KMS-11 (cell line): ENCODE data around the gene FGF12.
"Not testable (repeated sequence)": the region's sequence is repeated elsewhere in the genome, so short reads cannot be mapped to it uniquely, and the experiment has no call there.

Experiments used
- H2AFZ ChIP-seq: fragments of 200-600 bp; sonication (generic); 2 replicates; pipeline ENCODE4 v1.6.1; 2016; ENCODE audit warnings: antibody characterized with exemption, mixed run types, low read depth
- H3K27ac ChIP-seq: fragments of 200-600 bp; sonication (generic); 2 replicates; pipeline ENCODE4 v1.6.1; 2016; ENCODE audit warnings: mild to moderate bottlenecking, mixed run types
- H3K27me3 ChIP-seq: fragments of 200-600 bp; sonication (generic); 2 replicates; pipeline ENCODE4 v1.6.1; 2017; ENCODE audit warnings: mild to moderate bottlenecking, low read depth, mixed run types, moderate library complexity; ENCODE audit not compliant: insufficient read depth
- H3K36me3 ChIP-seq: fragments of 200-600 bp; sonication (generic); 2 replicates; pipeline ENCODE4 v1.6.1; 2017; ENCODE audit warnings: mild to moderate bottlenecking, mixed run types; ENCODE audit not compliant: insufficient read depth
- H3K4me1 ChIP-seq: fragments of 200-600 bp; sonication (generic); 2 replicates; pipeline ENCODE4 v1.6.1; 2016; ENCODE audit warnings: mild to moderate bottlenecking, low read depth, mixed run types; ENCODE audit not compliant: poor library complexity, severe bottlenecking
- H3K4me2 ChIP-seq: fragments of 200-600 bp; sonication (generic); 2 replicates; pipeline ENCODE4 v1.7.0; 2016; ENCODE audit warnings: mild to moderate bottlenecking, mixed run types
- H3K4me3 ChIP-seq: fragments of 200-600 bp; sonication (generic); IDR thresholded peaks from 2 replicates; pipeline ENCODE4 v1.6.1; 2017; ENCODE audit warnings: low read depth, low read length, mixed read lengths; ENCODE audit not compliant: insufficient read depth
- H3K79me2 ChIP-seq: fragments of 200-600 bp; sonication (generic); 2 replicates; pipeline ENCODE4 v1.6.1; 2016; ENCODE audit warnings: low read depth, mixed run types; ENCODE audit not compliant: insufficient read depth
- H3K9ac ChIP-seq: fragments of 200-600 bp; sonication (generic); 2 replicates; pipeline ENCODE4 v1.6.1; 2016; ENCODE audit warnings: mild to moderate bottlenecking, mixed run types
- H4K20me1 ChIP-seq: fragments of 200-600 bp; sonication (generic); 2 replicates; pipeline ENCODE4 v1.6.1; 2016; ENCODE audit warnings: mild to moderate bottlenecking, mixed run types; ENCODE audit not compliant: insufficient read depth
- TF ChIP-seq, protein P1 (sequence below): fragments of 200-600 bp; sonication (generic); conservative IDR thresholded peaks from 2 replicates; pipeline ENCODE4 v1.6.1; 2017; ENCODE audit warnings: low read depth, mild to moderate bottlenecking, antibody characterized with exemption, low read length, moderate library complexity, mixed read lengths

Gene FGF12

DNA sequence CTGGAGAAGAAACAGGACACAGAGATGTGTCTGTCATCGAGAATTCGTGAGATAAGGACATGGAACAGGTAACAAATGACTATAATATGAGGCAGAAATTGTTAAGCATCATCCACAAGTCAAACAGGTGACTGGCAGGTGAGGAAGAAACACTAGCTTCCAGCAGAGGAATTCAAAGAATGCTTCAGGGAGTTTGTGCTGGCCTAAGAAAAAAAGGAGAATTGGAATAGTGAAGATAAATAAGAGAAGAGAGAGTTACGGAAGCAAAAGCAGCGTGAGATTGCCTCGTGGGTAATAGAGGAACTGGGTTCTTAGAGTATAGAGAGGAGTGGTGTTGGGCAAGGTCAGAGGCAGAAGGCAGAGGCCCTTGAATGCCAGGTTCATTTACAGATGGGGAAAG lies 22.9 kb upstream of the FGF12 start:
- Histone ChIP-seq H3K27me3 (no peaks in the 10 kb centered on the region), H3K27ac (no peak overlapping the region), H2AFZ (no peak overlapping the region), H3K79me2 (no peaks in the 10 kb centered on the region), H3K4me2 (no peak overlapping the region), H3K36me3 (no peaks in the 10 kb centered on the region), H4K20me1 (no peaks in the 10 kb centered on the region), H3K9ac (no peak overlapping the region), H3K4me1 (no peaks in the 10 kb centered on the region), H3K4me3 (no peak overlapping the region)
- TF ChIP-seq, protein P1, sequence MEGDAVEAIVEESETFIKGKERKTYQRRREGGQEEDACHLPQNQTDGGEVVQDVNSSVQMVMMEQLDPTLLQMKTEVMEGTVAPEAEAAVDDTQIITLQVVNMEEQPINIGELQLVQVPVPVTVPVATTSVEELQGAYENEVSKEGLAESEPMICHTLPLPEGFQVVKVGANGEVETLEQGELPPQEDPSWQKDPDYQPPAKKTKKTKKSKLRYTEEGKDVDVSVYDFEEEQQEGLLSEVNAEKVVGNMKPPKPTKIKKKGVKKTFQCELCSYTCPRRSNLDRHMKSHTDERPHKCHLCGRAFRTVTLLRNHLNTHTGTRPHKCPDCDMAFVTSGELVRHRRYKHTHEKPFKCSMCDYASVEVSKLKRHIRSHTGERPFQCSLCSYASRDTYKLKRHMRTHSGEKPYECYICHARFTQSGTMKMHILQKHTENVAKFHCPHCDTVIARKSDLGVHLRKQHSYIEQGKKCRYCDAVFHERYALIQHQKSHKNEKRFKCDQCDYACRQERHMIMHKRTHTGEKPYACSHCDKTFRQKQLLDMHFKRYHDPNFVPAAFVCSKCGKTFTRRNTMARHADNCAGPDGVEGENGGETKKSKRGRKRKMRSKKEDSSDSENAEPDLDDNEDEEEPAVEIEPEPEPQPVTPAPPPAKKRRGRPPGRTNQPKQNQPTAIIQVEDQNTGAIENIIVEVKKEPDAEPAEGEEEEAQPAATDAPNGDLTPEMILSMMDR, result no peak

GRCh38 chr3:192747746-192748145 lies 20.4 kb upstream of the FGF12 start:
- Histone ChIP-seq H3K36me3 (no peaks in the 10 kb centered on the region), H3K4me2 (no peak overlapping the region), H4K20me1 (no peaks in the 10 kb centered on the region), H3K79me2 (no peaks in the 10 kb centered on the region), H3K4me3 (no peak overlapping the region), H2AFZ (no peak overlapping the region), H3K9ac (no peak overlapping the region), H3K4me1 (no peaks in the 10 kb centered on the region), H3K27me3 (no peaks in the 10 kb centered on the region), H3K27ac (no peak overlapping the region)
- TF ChIP-seq, protein P1, result no peak

- H4K20me1 ChIP-seq, result no peaks in the 10 kb centered on the region
- H3K4me3 ChIP-seq, result no peak overlapping the region
- H3K4me1 ChIP-seq, result no peaks in the 10 kb centered on the region
Observed at GRCh38 chr3:192747145-192747544, 19.8 kb upstream of the FGF12 start.

DNA sequence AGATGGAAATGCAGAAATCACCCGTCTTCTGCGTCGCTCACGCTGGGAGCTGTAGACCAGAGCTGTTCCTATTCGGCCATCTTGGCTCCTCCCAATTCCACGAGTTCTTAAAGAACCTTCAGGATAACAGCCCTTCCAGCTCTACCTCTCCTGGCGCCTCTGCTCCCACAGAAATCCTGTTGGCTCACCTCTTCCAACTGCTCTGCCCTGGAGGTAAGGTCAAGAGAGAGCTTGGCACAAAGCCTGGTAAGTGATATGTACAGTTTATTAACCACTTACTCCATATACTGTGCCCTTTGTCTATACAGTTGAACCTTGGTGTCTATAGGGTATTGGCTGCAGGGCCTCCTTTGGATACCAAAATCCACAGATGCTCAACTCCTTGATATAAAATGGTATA lies 17.8 kb upstream of the FGF12 start:
- Histone ChIP-seq H3K27me3 (no peaks in the 10 kb centered on the region), H3K36me3 (no peaks in the 10 kb centered on the region), H3K79me2 (no peaks in the 10 kb centered on the region), H3K4me3 (no peak overlapping the region), H3K4me2 (no peak overlapping the region), H3K9ac (no peak overlapping the region), H4K20me1 (no peaks in the 10 kb centered on the region), H3K27ac (no peak overlapping the region), H2AFZ (no peak overlapping the region), H3K4me1 (no peaks in the 10 kb centered on the region)
- TF ChIP-seq, protein P1, result no peak

More at GRCh38 chr3:192747145-192747544, 19.8 kb upstream of the FGF12 start:
- TF ChIP-seq, protein P1, result no peak
- Histone ChIP-seq H3K4me2 (no peak overlapping the region), H3K27ac (no peak overlapping the region), H3K9ac (no peak overlapping the region), H3K27me3 (no peaks in the 10 kb centered on the region), H2AFZ (no peak overlapping the region), H3K36me3 (no peaks in the 10 kb centered on the region), H3K79me2 (no peaks in the 10 kb centered on the region)

DNA sequence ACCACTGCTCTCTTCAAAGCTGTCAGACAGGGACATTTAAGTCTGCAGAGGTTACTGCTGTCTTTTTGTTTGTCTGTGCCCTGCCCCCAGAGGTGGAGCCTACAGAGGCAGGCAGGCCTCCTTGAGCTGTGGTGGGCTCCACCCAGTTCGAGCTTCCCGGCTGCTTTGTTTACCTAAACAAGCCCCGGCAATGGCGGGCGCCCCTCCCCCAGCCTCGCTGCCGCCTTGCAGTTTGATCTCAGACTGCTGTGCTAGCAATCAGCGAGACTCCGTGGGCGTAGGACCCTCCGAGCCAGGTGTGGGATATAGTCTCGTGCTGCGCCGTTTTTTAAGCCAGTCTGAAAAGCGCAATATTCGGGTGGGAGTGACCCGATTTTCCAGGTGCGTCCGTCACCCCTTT lies 17.3 kb upstream of the FGF12 start:
- H3K4me1 ChIP-seq, result not testable (repeated sequence)

More for the DNA sequence above, 17.3 kb upstream of the FGF12 start:
- not testable (repeated sequence) for H3K36me3 ChIP-seq, H4K20me1 ChIP-seq, H3K4me2 ChIP-seq, H3K9ac ChIP-seq, H3K27ac ChIP-seq, H2AFZ ChIP-seq, H3K27me3 ChIP-seq, H3K4me3 ChIP-seq, H3K79me2 ChIP-seq
